Osteoblast (primary cell): ENCODE results near the gene ZSWIM5. TPM values are rescaled to one million over a fixed set of nuclear protein-coding genes. Genes with fewer than 3 reads are reported as not detected.

Experiments used
- DNase-seq: peaks from one replicate; pipeline ENCODE4 v3.0.0; 2011; ENCODE audit warnings: low spot score, mixed read lengths; ENCODE audit not compliant: insufficient read length; ENCODE audit errors: missing footprints
- H2AFZ ChIP-seq: 2 replicates; pipeline ENCODE4 v1.6.0; 2011; ENCODE audit warnings: mild to moderate bottlenecking, low read length
- H3K27ac ChIP-seq: 2 replicates; pipeline ENCODE4 v1.5.1; 2011; ENCODE audit warnings: mild to moderate bottlenecking, low read depth, low read length, moderate library complexity
- H3K27me3 ChIP-seq: 2 replicates; pipeline ENCODE4 v1.6.0; 2012; ENCODE audit warnings: mild to moderate bottlenecking, control low read depth, inconsistent platforms, low read length, moderate library complexity; ENCODE audit not compliant: insufficient read depth
- H3K36me3 ChIP-seq: 2 replicates; pipeline ENCODE4 v1.5.1; 2011; ENCODE audit warnings: mild to moderate bottlenecking, low read length, control low read depth, moderate library complexity; ENCODE audit not compliant: insufficient read depth
- H3K4me1 ChIP-seq: 2 replicates; pipeline ENCODE4 v1.5.1; 2011; ENCODE audit warnings: mild to moderate bottlenecking, low read length, control low read depth, moderate library complexity; ENCODE audit not compliant: insufficient read depth
- H3K4me2 ChIP-seq: 2 replicates; pipeline ENCODE4 v1.6.0; 2011; ENCODE audit warnings: mild to moderate bottlenecking, low read length; ENCODE audit not compliant: insufficient read depth
- H3K4me3 ChIP-seq: fragments of 200-600 bp; sonication (generic); 3 replicates; pipeline ENCODE4 v1.5.1; 2012; ENCODE audit warnings: mild to moderate bottlenecking, low read length, inconsistent platforms; ENCODE audit not compliant: insufficient read depth
- H3K79me2 ChIP-seq: 2 replicates; pipeline ENCODE4 v1.6.0; 2012; ENCODE audit warnings: mild to moderate bottlenecking, low read length, control low read depth, inconsistent platforms; ENCODE audit not compliant: insufficient read depth
- H3K9me3 ChIP-seq: 2 replicates; pipeline ENCODE4 v1.5.1; 2011; ENCODE audit warnings: low read depth, low read length, control low read depth
- H4K20me1 ChIP-seq: 2 replicates; pipeline ENCODE4 v1.6.0; 2012; ENCODE audit warnings: mild to moderate bottlenecking, low read length, control low read depth; ENCODE audit not compliant: insufficient read depth
- CTCF ChIP-seq: IDR thresholded peaks from 2 replicates; pipeline ENCODE4 v1.5.1; 2011; ENCODE audit warnings: mild to moderate bottlenecking, low read depth, low read length, moderate library complexity; ENCODE audit errors: extremely low read depth
- total RNA-seq: library from RNA; depleted of rRNA; stranded (reverse); fragments of >200 nt; gene quantifications from 2 replicates; pipeline ENCODE4 v1.2.3, GENCODE V29; 2012

Gene ZSWIM5
- total RNA-seq, 1 donor = 0.36 TPM

GRCh38 chr1:45213892-45214291 is 7.5 kb upstream of the ZSWIM5 start:
- Histone ChIP-seq H3K27ac (no peak overlapping the region), H3K27me3 (peaks cover 32% of the 10 kb centered on the region), H3K9me3 (no peaks in the 10 kb centered on the region), H2AFZ (no peak overlapping the region), H4K20me1 (no peaks in the 10 kb centered on the region), H3K4me3 (no peak overlapping the region), H3K4me1 (no peaks in the 10 kb centered on the region), H3K36me3 (no peaks in the 10 kb centered on the region), H3K79me2 (no peaks in the 10 kb centered on the region), H3K4me2 (no peak overlapping the region)
- no peak for TF ChIP-seq CTCF
- DNase-seq = no peak

- no peaks in the 10 kb centered on the region for H3K36me3 ChIP-seq
- no peak overlapping the region for H3K27ac ChIP-seq
- DNase-seq = no peak
- TF ChIP-seq CTCF = no peak
- no peaks in the 10 kb centered on the region for H3K79me2 ChIP-seq
- peaks cover 45% of the 10 kb centered on the region for H3K27me3 ChIP-seq
- no peak overlapping the region for H2AFZ ChIP-seq
- peaks cover 4% of the 10 kb centered on the region for H3K4me1 ChIP-seq
- H4K20me1 ChIP-seq = no peaks in the 10 kb centered on the region
- H3K9me3 ChIP-seq = no peaks in the 10 kb centered on the region
- no peak overlapping the region for H3K4me2 ChIP-seq
- no peak overlapping the region for H3K4me3 ChIP-seq
Measured at GRCh38 chr1:45211076-45211475, 4.7 kb upstream of the ZSWIM5 start.

- Histone ChIP-seq H3K27ac (no peak overlapping the region), H3K4me2 (peak overlapping the region; percentile 87), H2AFZ (no peak overlapping the region), H3K4me3 (peak overlapping the region; percentile 74), H4K20me1 (no peaks in the 10 kb centered on the region), H3K4me1 (peaks cover 4% of the 10 kb centered on the region), H3K27me3 (peaks cover 72% of the 10 kb centered on the region), H3K9me3 (no peaks in the 10 kb centered on the region), H3K79me2 (no peaks in the 10 kb centered on the region), H3K36me3 (no peaks in the 10 kb centered on the region)
- DNase-seq = peak; percentile 65
- no peak for TF ChIP-seq CTCF
Measured at GRCh38 chr1:45206808-45207623, 611 bp upstream of the ZSWIM5 start.

GRCh38 chr1:45205011-45205909 is 1.1 kb downstream of the ZSWIM5 start:
- peak overlapping the region; percentile 62 for H3K4me2 ChIP-seq
- H4K20me1 ChIP-seq = no peaks in the 10 kb centered on the region
- no peaks in the 10 kb centered on the region for H3K79me2 ChIP-seq
- no peak overlapping the region for H3K27ac ChIP-seq
- H3K9me3 ChIP-seq = no peaks in the 10 kb centered on the region
- peaks cover 67% of the 10 kb centered on the region for H3K27me3 ChIP-seq
- peaks cover 4% of the 10 kb centered on the region for H3K4me1 ChIP-seq
- no peak overlapping the region for H2AFZ ChIP-seq
- no peak for TF ChIP-seq CTCF
- DNase-seq = peak; percentile 94
- H3K4me3 ChIP-seq = peak overlapping the region; percentile 42
- H3K36me3 ChIP-seq = no peaks in the 10 kb centered on the region
